Activated CD8-positive, alpha-beta T cell treated with anti-CD3 and anti-CD28 coated beads, Interleukin-2, amount 10 ng/mL, durations not matched to agents 7 days and 5 days (primary cell): ENCODE results near the gene PPP1CA. TPM values are rescaled to one million over a fixed set of nuclear protein-coding genes. Genes with fewer than 3 reads are reported as not detected.
"Not testable (repeated sequence)": the region's sequence is repeated elsewhere in the genome, so short reads cannot be mapped to it uniquely, and the experiment has no call there.

ENCODE experiments used
- ATAC-seq: fragments of 150-1000 bp; cut with Tn5 transposase; one replicate; pipeline ENCODE4 v1.10.0; 2021; ENCODE audit warnings: moderate library complexity
- CTCF ChIA-PET: fragments of 350-600 bp; sonication (Branson Sonifier 250); formaldehyde crosslinking; loops from one replicate; lab custom pipeline; 2021; ENCODE audit warnings: antibody characterized with exemption; lab: Charles Lee
- POLR2A ChIA-PET: fragments of 350-600 bp; sonication (Branson Sonifier 250); formaldehyde crosslinking; loops from one replicate; lab custom pipeline; 2021; ENCODE audit warnings: antibody characterized with exemption; lab: Charles Lee
- DNase-seq: peaks from one replicate; pipeline ENCODE4 v3.0.0-alpha.2; 2020
- H3K27ac Mint-ChIP-seq: one replicate; pipeline ENCODE4 v1.8.0; 2021; ENCODE audit warnings: mild to moderate bottlenecking, mixed read lengths
- H3K27me3 Mint-ChIP-seq: one replicate; pipeline ENCODE4 v1.8.0; 2021; ENCODE audit warnings: low read depth, mixed read lengths
- H3K36me3 Mint-ChIP-seq: one replicate; pipeline ENCODE4 v1.8.0; 2021; ENCODE audit warnings: low read depth, mixed read lengths
- H3K4me1 Mint-ChIP-seq: one replicate; pipeline ENCODE4 v1.8.0; 2021; ENCODE audit warnings: low read depth, mixed read lengths
- H3K4me3 Mint-ChIP-seq: one replicate; pipeline ENCODE4 v1.8.0; 2021; ENCODE audit warnings: mild to moderate bottlenecking, mixed read lengths
- H3K9me3 Mint-ChIP-seq: one replicate; pipeline ENCODE4 v1.8.0; 2022; ENCODE audit warnings: mixed read lengths; ENCODE audit not compliant: insufficient read depth
- total RNA-seq, 2 experiments: library from RNA; stranded (reverse); gene quantifications; one replicate each; pipeline ENCODE4 v1.2.3, GENCODE V29; 2021

Gene PPP1CA
- total RNA-seq, 2 experiments from 2014 or later: 429 to 434 TPM

DNA sequence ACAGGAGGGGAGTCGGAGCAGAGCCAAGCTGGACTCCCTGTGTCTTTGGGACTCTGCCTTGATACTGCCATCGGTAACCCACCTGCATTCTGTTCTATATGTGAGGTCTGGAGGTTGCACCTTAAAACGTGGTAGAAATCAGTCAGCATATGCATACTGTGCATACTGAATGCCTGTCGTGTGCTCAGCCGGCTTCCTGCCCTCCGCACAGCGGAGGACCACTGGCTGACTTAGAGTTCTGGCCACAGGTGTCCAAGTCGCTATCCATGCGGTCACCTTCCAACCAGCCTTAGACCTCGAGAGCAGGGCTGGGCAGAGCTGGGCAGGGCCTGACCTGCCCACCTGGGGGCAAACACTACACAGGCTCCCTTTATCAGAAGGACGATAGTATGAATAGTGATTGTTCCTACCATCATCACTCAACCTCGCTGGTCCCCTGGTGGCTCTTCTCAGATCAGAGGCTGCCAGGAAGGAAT lies 6.1 kb upstream of the PPP1CA start:
- peaks cover 68% of the 10 kb centered on the region for H3K36me3 Mint-ChIP-seq
- no peaks in the 10 kb centered on the region for H3K9me3 Mint-ChIP-seq
- ChIA-PET CTCF (interaction anchor here (0.9 to 3.4 kb wide), 11 partner anchors 11 to 145 kb away, joined by 3 to 35 read pairs (median 5); partner anchors contain the start of genes PITPNM1, POLD4, PTPRCAP and RAD9A), POLR2A (interaction anchor here (0.9 to 3.5 kb wide), 15 partner anchors 11 to 136 kb away, joined by 3 to 61 read pairs (median 4); partner anchors contain the start of genes AIP, PTPRCAP and RAD9A)
- peak overlapping the region; percentile 92 for H3K4me3 Mint-ChIP-seq
- ATAC-seq (no peak), DNase-seq (peak; percentile 28)
- peaks cover 77% of the 10 kb centered on the region for H3K4me1 Mint-ChIP-seq
- H3K27me3 Mint-ChIP-seq: no peaks in the 10 kb centered on the region
- H3K27ac Mint-ChIP-seq: peak overlapping the region; percentile 93

DNA sequence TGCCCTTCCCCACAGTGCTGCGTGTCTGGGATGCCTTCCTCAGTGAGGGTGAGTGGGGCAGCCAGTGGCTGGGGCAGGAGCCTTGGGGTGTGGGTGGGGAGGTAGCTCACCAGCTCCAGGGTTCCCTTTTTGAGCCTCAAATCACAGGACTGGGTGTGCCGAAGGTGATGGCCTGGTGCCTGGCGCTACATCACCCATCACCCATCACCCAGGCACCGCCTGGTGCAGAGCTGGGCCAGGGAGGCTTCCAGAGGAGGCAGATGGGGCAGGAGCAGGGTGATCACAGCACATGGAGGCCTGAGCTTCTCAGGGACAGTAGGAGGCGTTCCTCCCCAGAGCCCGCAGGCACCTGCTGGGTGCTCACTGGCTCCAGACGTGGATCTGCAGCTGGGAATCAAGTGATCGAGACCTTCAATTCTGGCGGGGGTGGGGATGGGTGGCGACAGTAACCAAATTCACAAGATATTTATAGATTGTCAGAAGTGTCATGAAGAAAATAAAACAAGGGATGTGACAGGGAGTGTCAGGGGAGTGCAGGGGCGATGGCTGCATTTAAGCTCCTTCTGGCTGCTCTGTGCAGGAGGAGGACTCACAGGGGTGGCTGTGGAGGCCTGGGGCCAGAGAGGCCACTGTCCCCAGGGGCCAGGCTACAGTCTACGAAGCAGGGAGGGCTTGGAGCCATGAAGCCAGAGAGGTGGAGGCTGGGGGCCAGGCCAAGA lies 5.5 kb upstream of the PPP1CA start:
- ChIA-PET CTCF (interaction anchor here (0.7 to 3.4 kb wide), 9 partner anchors 12 to 145 kb away, joined by 3 to 35 read pairs (median 5); partner anchors contain the start of genes PTPRCAP, RAD9A and RPS6KB2), POLR2A (interaction anchor here (0.8 to 3.5 kb wide), 13 partner anchors 11 to 135 kb away, joined by 3 to 61 read pairs (median 4); partner anchors contain the start of genes AIP and PTPRCAP)
- Mint-ChIP-seq H3K27ac (peak overlapping the region; percentile 93), H3K9me3 (no peaks in the 10 kb centered on the region), H3K4me1 (peaks cover 77% of the 10 kb centered on the region), H3K27me3 (no peaks in the 10 kb centered on the region), H3K36me3 (peaks cover 68% of the 10 kb centered on the region), H3K4me3 (peak overlapping the region; percentile 92)
- no peak for ATAC-seq
- peak; percentile 48 for DNase-seq

DNA sequence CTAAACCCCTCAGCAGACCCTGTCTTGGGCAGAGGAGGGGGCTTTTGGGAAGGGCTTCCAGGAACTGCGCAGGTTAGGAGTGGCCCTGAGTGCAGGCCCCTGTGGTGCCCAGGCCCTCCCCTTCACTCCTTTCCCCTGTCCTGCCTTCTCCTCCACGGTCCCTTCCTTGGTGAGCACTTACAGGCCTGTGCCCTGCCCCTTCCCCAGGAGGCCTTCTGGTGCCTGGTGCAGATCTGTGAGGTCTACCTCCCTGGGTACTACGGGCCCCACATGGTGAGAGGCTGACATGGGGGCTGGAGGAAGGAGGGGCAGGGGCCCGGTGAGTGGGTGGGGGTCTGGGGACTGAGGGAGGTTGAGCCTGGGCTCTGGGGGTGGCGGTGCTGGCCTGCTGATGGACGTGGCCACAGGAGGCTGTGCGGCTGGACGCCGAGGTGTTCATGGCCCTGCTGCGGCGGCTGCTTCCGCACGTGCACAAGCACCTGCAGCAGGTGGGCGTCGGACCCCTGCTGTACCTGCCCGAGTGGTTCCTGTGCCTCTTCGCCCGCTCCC lies 4.8 kb upstream of the PPP1CA start:
- Mint-ChIP-seq H3K36me3 (peaks cover 68% of the 10 kb centered on the region), H3K4me3 (peak overlapping the region; percentile 92), H3K27ac (peak overlapping the region; percentile 93), H3K9me3 (no peaks in the 10 kb centered on the region), H3K4me1 (peaks cover 73% of the 10 kb centered on the region), H3K27me3 (no peaks in the 10 kb centered on the region)
- ChIA-PET POLR2A (interaction anchor here (0.8 to 3.5 kb wide), 9 partner anchors 10 to 135 kb away, joined by 3 to 61 read pairs (median 4); partner anchors contain the start of gene PTPRCAP), CTCF (interaction anchor here (0.7 to 3.4 kb wide), 7 partner anchors 12 to 144 kb away, joined by 3 to 35 read pairs (median 5); partner anchors contain the start of genes PTPRCAP and RPS6KB2)
- DNase-seq: peak; percentile 25
- no peak for ATAC-seq

DNA sequence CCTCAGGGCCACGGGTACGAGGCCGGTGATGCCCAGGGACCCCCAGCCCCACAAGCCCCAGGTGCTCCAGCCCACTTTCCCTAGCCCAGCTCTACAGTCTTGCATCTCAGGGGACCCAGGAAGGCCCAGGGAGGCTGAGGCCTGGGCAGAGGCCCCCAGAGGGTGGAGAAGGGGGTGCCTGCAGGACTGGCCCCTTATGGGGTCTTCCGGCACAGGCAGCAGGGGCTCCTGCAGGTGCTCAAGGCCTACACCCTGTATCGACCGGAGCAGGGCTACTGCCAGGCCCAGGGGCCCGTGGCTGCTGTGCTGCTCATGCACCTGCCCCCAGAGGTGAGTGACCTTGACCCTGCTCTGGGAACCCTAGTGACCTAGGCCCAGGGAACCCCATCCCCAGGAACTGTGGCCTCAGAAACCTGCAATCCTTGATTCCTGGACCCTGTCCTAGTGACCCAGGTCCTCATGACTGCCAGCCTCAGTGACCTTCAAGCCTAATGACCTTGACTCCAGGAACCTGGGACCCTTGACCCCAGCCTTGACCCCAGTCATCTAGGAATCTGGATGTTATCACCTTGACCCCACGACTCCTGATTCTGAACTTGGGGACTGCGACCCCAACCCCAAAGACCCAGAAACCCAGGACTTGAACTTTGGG lies 4.2 kb upstream of the PPP1CA start:
- DNase-seq (peak; percentile 23), ATAC-seq (no peak)
- ChIA-PET CTCF (interaction anchor here (1.0 to 5.7 kb wide), 4 partner anchors 13 to 62 kb away, joined by 4 to 73 read pairs (median 6); partner anchors contain the start of gene PTPRCAP), POLR2A (interaction anchor here (1.7 to 6.9 kb wide), 8 partner anchors 10 to 80 kb away, joined by 3 to 109 read pairs (median 20); partner anchors contain the start of genes PTPRCAP, RAD9A and RPS6KB2)
- Mint-ChIP-seq H3K4me3 (peak overlapping the region; percentile 92), H3K27ac (peak overlapping the region; percentile 93), H3K27me3 (no peaks in the 10 kb centered on the region), H3K4me1 (peaks cover 68% of the 10 kb centered on the region), H3K9me3 (no peaks in the 10 kb centered on the region), H3K36me3 (peaks cover 62% of the 10 kb centered on the region)

DNA sequence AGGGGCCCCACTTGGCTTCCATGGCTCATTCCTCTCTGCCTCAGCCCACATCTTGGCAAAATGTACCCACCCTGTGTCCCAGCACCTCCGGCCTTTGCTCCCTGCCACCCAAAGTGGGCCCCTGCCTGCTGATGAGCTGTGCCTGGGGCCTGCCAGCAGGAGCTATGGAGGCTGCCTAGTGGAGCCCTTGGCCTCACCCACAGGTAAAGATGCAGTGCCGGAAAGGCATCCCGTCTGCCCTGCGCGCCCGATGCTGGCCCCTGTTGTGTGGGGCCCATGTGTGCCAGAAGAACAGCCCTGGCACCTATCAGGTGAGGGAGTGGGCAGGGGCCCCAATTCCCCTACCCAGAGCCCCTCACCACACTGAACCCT lies 3.5 kb upstream of the PPP1CA start:
- peaks cover 67% of the 10 kb centered on the region for H3K4me1 Mint-ChIP-seq
- DNase-seq (peak; percentile 55), ATAC-seq (no peak)
- peak overlapping the region; percentile 93 for H3K27ac Mint-ChIP-seq
- POLR2A ChIA-PET: interaction anchor here (1.7 to 6.9 kb wide), 8 partner anchors 9 to 80 kb away, joined by 3 to 109 read pairs (median 20); partner anchors contain the start of genes PTPRCAP, RAD9A and RPS6KB2
- H3K27me3 Mint-ChIP-seq: no peaks in the 10 kb centered on the region
- peaks cover 63% of the 10 kb centered on the region for H3K36me3 Mint-ChIP-seq
- CTCF ChIA-PET: interaction anchor here (0.6 to 5.7 kb wide), 7 partner anchors 14 to 100 kb away, joined by 3 to 73 read pairs (median 5); partner anchors contain the start of genes PITPNM1, PTPRCAP and RPS6KB2
- H3K4me3 Mint-ChIP-seq: peak overlapping the region; percentile 92
- no peaks in the 10 kb centered on the region for H3K9me3 Mint-ChIP-seq

DNA sequence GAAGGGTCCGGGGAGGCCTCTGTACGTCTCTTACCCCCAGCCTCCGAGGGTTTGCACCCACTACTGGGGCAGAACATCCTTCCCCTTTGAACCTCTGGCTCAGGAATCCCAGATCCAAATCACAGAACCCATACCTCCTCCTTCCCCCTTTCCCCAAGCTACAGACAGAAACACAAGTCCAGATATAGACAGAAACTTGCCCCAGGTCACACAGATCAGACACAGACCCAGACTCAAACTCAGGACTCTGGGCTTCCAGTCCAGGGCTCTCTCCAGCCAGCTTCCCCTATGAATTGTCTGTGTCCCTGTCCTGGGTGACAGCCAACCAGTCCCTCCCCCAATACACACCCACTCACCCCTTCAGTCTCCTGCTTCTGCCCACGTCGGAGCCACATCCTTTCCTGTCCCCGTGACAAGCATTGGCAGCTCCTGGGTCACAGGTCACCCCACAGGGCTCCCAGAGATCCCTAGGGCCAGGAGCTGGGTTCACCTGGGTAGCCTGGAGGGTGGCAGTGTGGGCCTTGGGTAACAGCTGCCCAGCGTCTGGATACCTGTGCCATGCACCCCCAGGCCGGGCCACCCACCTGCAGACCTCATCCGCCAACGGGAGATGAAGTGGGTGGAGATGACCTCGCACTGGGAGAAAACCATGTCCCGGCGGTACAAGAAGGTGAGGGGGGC lies 3.0 kb upstream of the PPP1CA start:
- peak overlapping the region; percentile 93 for H3K27ac Mint-ChIP-seq
- ChIA-PET CTCF (interaction anchor here (0.6 to 5.7 kb wide), 11 partner anchors 8 to 101 kb away, joined by 3 to 73 read pairs (median 5); partner anchors contain the start of genes PITPNM1, PTPRCAP, RPS6KB2 and TMEM134), POLR2A (interaction anchor here (0.6 to 6.9 kb wide), 12 partner anchors 8 to 127 kb away, joined by 3 to 109 read pairs (median 10); partner anchors contain the start of genes AIP, PTPRCAP, RAD9A and RPS6KB2)
- H3K27me3 Mint-ChIP-seq: no peaks in the 10 kb centered on the region
- no peaks in the 10 kb centered on the region for H3K9me3 Mint-ChIP-seq
- H3K4me1 Mint-ChIP-seq: peaks cover 64% of the 10 kb centered on the region
- DNase-seq: peak; percentile 79
- peaks cover 64% of the 10 kb centered on the region for H3K36me3 Mint-ChIP-seq
- ATAC-seq: no peak
- H3K4me3 Mint-ChIP-seq: peak overlapping the region; percentile 92

DNA sequence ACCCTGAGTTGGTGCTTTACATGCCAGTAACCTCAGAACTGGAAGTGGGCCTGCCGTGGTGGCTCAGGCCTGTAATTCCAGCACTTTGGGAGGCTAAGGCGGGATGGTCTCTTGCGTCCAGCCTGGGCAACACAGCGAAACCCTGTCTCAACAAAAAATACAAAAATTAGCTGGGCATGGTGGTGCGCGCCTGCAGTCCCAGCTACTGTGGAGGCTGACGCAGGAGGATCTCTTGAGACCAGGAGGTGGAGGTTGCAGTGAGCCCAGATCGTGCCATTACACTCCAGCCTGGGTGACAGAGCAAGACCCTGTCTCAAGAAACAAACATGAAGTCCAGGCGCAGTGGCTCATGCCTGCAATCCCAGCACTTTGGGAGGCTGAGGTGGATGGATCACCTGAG lies 1.4 kb upstream of the PPP1CA start:
- H3K4me3 Mint-ChIP-seq: peak overlapping the region; percentile 92
- H3K27me3 Mint-ChIP-seq, ATAC-seq, H3K9me3 Mint-ChIP-seq, DNase-seq: not testable (repeated sequence)
- peaks cover 66% of the 10 kb centered on the region for H3K4me1 Mint-ChIP-seq
- H3K27ac Mint-ChIP-seq: peak overlapping the region; percentile 93
- ChIA-PET CTCF (interaction anchor here (0.7 to 5.7 kb wide), 9 partner anchors 9 to 211 kb away, joined by 3 to 73 read pairs (median 6); partner anchors contain the start of genes POLD4, PTPRCAP and RAD9A), POLR2A (interaction anchor here (0.6 to 6.9 kb wide), 11 partner anchors 9 to 212 kb away, joined by 3 to 109 read pairs (median 27); partner anchors contain the start of genes POLD4, PTPRCAP, RAD9A and RPS6KB2)
- peaks cover 68% of the 10 kb centered on the region for H3K36me3 Mint-ChIP-seq

DNA sequence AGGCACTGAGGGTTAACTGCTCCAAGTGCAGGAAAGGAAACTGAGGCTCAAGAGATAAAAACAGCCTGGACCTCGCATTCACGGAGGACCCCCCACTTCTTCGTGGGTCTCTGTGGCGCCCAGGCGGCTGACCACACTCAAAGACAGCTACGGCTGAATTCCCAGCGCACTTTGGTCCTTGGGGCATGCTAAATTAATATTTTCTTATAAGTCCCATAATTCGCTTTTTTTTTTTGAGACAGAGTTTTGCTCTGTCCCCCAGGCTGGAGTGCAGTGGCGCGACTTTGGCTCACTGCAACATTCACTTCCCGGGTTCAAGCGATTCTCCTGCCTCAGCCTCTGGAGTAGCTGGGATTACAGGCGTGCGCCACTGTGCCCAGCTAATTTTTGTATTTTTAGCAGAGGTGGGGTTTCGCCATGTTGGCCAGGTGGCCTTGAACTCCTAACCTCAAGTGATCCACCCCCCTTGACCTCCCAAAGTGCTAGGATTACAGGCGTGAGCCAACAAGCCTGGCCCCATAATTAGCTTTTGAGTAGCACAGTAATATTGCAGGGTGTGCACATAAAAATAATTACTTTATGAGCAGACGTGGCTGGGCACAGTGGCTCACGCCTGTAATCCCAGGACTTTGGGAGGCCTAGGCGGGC lies 658 bp upstream of the PPP1CA start:
- Mint-ChIP-seq H3K4me1 (peaks cover 66% of the 10 kb centered on the region), H3K4me3 (peak overlapping the region; percentile 62), H3K27ac (peak overlapping the region; percentile 93), H3K36me3 (peaks cover 68% of the 10 kb centered on the region)
- CTCF ChIA-PET: interaction anchor here (0.8 to 5.7 kb wide), 25 partner anchors 11 to 228 kb away, joined by 3 to 73 read pairs (median 5); partner anchors contain the start of genes AIP, CDK2AP2, GSTP1 and NUDT8
- H3K27me3 Mint-ChIP-seq, H3K9me3 Mint-ChIP-seq, ATAC-seq: not testable (repeated sequence)
- DNase-seq: peak; percentile 20
- POLR2A ChIA-PET: interaction anchor here (0.6 to 6.9 kb wide), 16 partner anchors 10 to 140 kb away, joined by 3 to 109 read pairs (median 7); partner anchors contain the start of genes AIP, CDK2AP2, PITPNM1 and POLD4

DNA sequence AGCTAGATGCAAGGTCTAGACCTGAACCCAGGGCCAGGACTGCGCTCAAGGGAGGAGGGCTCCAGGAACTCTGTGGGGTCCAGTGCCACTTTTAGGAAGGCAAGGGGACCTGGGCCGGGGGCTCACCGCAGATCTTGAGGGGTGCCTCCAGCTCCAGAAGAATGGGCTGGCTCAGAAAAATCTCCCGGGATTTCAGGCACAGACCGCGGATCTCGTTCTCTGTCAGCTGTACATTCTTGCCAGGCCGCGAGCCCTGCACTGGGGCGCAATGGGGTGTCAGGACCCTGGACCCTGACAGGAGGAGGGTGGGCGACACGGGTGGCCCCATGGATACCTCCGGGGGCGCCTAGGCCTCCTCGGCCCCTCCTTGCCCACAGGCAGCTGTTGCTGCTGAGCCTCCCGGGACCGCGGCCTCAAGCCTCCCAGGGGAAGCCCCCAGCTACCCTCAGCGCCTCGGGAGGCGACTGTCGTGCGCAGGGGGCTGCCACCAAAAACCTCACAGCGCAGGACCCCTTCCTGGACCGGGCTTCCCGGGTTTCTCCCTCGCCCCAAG lies 640 bp downstream of the PPP1CA start:
- Mint-ChIP-seq H3K27me3 (no peaks in the 10 kb centered on the region), H3K4me3 (peak overlapping the region; percentile 90), H3K4me1 (peaks cover 65% of the 10 kb centered on the region), H3K27ac (peak overlapping the region; percentile 86), H3K9me3 (no peaks in the 10 kb centered on the region), H3K36me3 (peaks cover 66% of the 10 kb centered on the region)
- ChIA-PET CTCF (interaction anchor here (0.6 to 5.7 kb wide), 28 partner anchors 9 to 229 kb away, joined by 3 to 73 read pairs (median 5); partner anchors contain the start of genes AIP, CDK2AP2, GSTP1 and NUDT8), POLR2A (interaction anchor here (1.0 to 6.9 kb wide), 13 partner anchors 10 to 139 kb away, joined by 3 to 109 read pairs (median 8); partner anchors contain the start of genes CDK2AP2, POLD4, PTPRCAP and RAD9A)
- no peak for DNase-seq
- no peak for ATAC-seq
